GM21381 (cell line): Measurements from ENCODE around the gene UGT1A7.
"Not testable (repeated sequence)": the region's sequence is repeated elsewhere in the genome, so short reads cannot be mapped to it uniquely, and the experiment has no call there.

Source experiments
- ATAC-seq: cut with Tn5 transposase; IDR thresholded peaks from one replicate; pipeline ENCODE4 v1.9.1; 2021; ENCODE audit warnings: mild to moderate bottlenecking, moderate library complexity; ENCODE audit not compliant: unreplicated experiment

Gene UGT1A7

GRCh38 chr2:233681521-233682099, at the start of gene UGT1A7:
TSS of gene UGT1A7 (plus strand) at chr2:233681901. CDS start at chr2:233681938, 37 bp downstream.
- ATAC-seq: no peak

GRCh38 chr2:233636306-233636705, 45.4 kb upstream of the UGT1A7 start, which contains the start of gene UGT1A10:
TSS of gene UGT1A10 (plus strand) at chr2:233636448. CDS start at chr2:233636523, 75 bp downstream.
- ATAC-seq: not testable (repeated sequence)

- no peak for ATAC-seq
Measured at GRCh38 chr2:233638836-233639235, 42.9 kb upstream of the UGT1A7 start.

- ATAC-seq: no peak
Measured at GRCh38 chr2:233639860-233640259, 41.8 kb upstream of the UGT1A7 start.

- ATAC-seq: no peak
Measured at GRCh38 chr2:233643128-233643527, 38.6 kb upstream of the UGT1A7 start.

GRCh38 chr2:233646033-233646432, 35.7 kb upstream of the UGT1A7 start:
- not testable (repeated sequence) for ATAC-seq

- ATAC-seq: no peak
Measured at GRCh38 chr2:233650981-233651380, 30.7 kb upstream of the UGT1A7 start.

GRCh38 chr2:233651430-233651829, 30.3 kb upstream of the UGT1A7 start:
- no peak for ATAC-seq

- ATAC-seq: no peak
Measured at GRCh38 chr2:233654501-233654900, 27.2 kb upstream of the UGT1A7 start.

- ATAC-seq: no peak
Measured at GRCh38 chr2:233655043-233655442, 26.7 kb upstream of the UGT1A7 start.

- ATAC-seq: not testable (repeated sequence)
Measured at GRCh38 chr2:233655943-233656342, 25.8 kb upstream of the UGT1A7 start.

GRCh38 chr2:233656443-233656842, 25.3 kb upstream of the UGT1A7 start:
- ATAC-seq: no peak

- no peak for ATAC-seq
Measured at GRCh38 chr2:233658610-233659009, 23.1 kb upstream of the UGT1A7 start.

GRCh38 chr2:233663911-233664310, 17.8 kb upstream of the UGT1A7 start:
- ATAC-seq: no peak

- no peak for ATAC-seq
Measured at GRCh38 chr2:233668605-233669260, 13.0 kb upstream of the UGT1A7 start.

GRCh38 chr2:233671290-233672161, 10.2 kb upstream of the UGT1A7 start, which contains the start of gene UGT1A9:
TSS of gene UGT1A9 (plus strand) at chr2:233671898. CDS start at chr2:233671935, 37 bp downstream.
- no peak for ATAC-seq

GRCh38 chr2:233672886-233673285, 8.8 kb upstream of the UGT1A7 start:
- no peak for ATAC-seq

GRCh38 chr2:233673896-233674295, 7.8 kb upstream of the UGT1A7 start:
- ATAC-seq: no peak

- no peak for ATAC-seq
Measured at GRCh38 chr2:233674314-233674713, 7.4 kb upstream of the UGT1A7 start.

GRCh38 chr2:233674995-233675394, 6.7 kb upstream of the UGT1A7 start:
- ATAC-seq: no peak

GRCh38 chr2:233676046-233676445, 5.7 kb upstream of the UGT1A7 start:
- ATAC-seq: no peak
